ENCODE data around the gene SCARF2. TPM values are rescaled to one million over a fixed set of nuclear protein-coding genes. Genes with fewer than 3 reads are reported as not detected.

The SCARF2 gene
- total and polyA plus RNA-seq, 2 of the 8 experiments (the other 6 are each of a cell fraction or from before 2014, with no cell fraction given), result 4.2 to 9.8 TPM

DNA sequence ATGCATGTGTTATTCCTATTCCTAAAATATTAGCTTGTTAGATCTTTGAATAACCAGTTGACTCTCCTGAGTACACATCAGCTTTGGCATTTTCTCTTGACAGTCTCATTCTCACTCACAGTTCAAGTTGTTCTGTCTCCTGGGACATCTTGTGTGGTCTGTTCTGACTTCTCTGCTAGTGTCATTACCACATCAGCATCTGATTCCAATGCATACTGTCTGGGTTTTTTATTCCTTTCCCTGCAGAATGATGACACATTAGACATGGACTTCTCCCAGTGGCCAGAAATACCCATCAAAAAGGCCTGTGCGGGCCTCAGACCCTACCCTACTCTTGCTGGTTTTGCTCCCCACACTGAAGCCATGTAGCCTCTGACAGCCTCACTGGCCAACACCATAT, 41.0 kb downstream of the SCARF2 start:
- DNase-seq (ENCODE audit: low read depth in 1 of 2, low spot score in 2 of 2), result no peak
- peak overlapping the region in 1 of 2 experiments; percentile 87; a peak in 1 of 4 replicates for H3K4me2 ChIP-seq (ENCODE audit: insufficient read depth in 1 of 2, low read depth in 2 of 2, low read length in 2 of 2)
- peaks cover 2 to 16% of the 10 kb centered on the region in 2 experiments for H4K20me1 ChIP-seq (replicated peaks in 1 of 2; ENCODE audit: control insufficient read depth in 1 of 2, insufficient read depth in 2 of 2, low read length in 2 of 2)
- TF ChIP-seq EGR1 (IDR thresholded peaks at IDR 0.05; ENCODE audit: borderline replicate concordance, low read depth, low read length) (no peak), CHD2 (IDR thresholded peaks at IDR 0.05; ENCODE audit: low read length) (no peak), POLR2A (IDR thresholded peaks at IDR 0.05; ENCODE audit: control extremely low read depth in 1 of 2, low read depth in 2 of 2, low read length in 2 of 2) (no peak), TBP (IDR thresholded peaks at IDR 0.05; ENCODE audit: low read depth, low read length) (no peak), KDM5A (IDR thresholded peaks at IDR 0.05; ENCODE audit: low read length) (no peak), SUZ12 (IDR thresholded peaks at IDR 0.05; ENCODE audit: low read length) (no peak), YY1 (IDR thresholded peaks at IDR 0.05; ENCODE audit: low read depth, low read length) (no peak), JUN (IDR thresholded peaks at IDR 0.05; ENCODE audit: low read depth, low read length) (no peak), HDAC2 (IDR thresholded peaks at IDR 0.05; ENCODE audit: borderline replicate concordance in 1 of 2, low read depth in 2 of 2, low read length in 2 of 2) (no peak), GABPA (IDR thresholded peaks at IDR 0.05; ENCODE audit: borderline replicate concordance, insufficient read depth, low read length) (no peak), ASH2L (IDR thresholded peaks at IDR 0.05; ENCODE audit: low read length) (no peak), SIRT6 (IDR thresholded peaks at IDR 0.05; ENCODE audit: low read length) (no peak)
- TF ChIP-seq, protein P1, sequence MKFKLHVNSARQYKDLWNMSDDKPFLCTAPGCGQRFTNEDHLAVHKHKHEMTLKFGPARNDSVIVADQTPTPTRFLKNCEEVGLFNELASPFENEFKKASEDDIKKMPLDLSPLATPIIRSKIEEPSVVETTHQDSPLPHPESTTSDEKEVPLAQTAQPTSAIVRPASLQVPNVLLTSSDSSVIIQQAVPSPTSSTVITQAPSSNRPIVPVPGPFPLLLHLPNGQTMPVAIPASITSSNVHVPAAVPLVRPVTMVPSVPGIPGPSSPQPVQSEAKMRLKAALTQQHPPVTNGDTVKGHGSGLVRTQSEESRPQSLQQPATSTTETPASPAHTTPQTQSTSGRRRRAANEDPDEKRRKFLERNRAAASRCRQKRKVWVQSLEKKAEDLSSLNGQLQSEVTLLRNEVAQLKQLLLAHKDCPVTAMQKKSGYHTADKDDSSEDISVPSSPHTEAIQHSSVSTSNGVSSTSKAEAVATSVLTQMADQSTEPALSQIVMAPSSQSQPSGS (IDR thresholded peaks at IDR 0.05; ENCODE audit: low read length), result no peak

More for the DNA sequence above, 41.0 kb downstream of the SCARF2 start:
- Histone ChIP-seq H4K5ac (ENCODE audit: insufficient read length, low read depth, low read length) (no peak overlapping the region), H2BK5ac (ENCODE audit: low read depth, low read length) (no peak overlapping the region), H3K56ac (replicated peaks; ENCODE audit: insufficient read length, low read depth, low read length) (no peak overlapping the region), H2AK5ac (ENCODE audit: low read depth, low read length) (no peak overlapping the region), H3K18ac (ENCODE audit: extremely low read depth, low read length) (no peak overlapping the region), H3K4me3 (ENCODE audit: extremely low read depth in 1 of 4, insufficient read depth in 2 of 4, low read depth in 3 of 4, low read length in 4 of 4) (no peak overlapping the region), H3K23ac (ENCODE audit: insufficient read length) (no peak overlapping the region), H3K9me3 (ENCODE audit: insufficient read depth in 2 of 2, low read depth in 1 of 2, low read length in 1 of 2) (no peaks in the 10 kb centered on the region), H3K79me2 (ENCODE audit: control insufficient read depth in 1 of 2, insufficient read depth in 2 of 2, low read length in 2 of 2) (peaks cover 4 to 50% of the 10 kb centered on the region in 2 experiments; a peak in 3 of 4 replicates), H4K8ac (ENCODE audit: extremely low read depth, insufficient read depth, low read length) (no peak overlapping the region), H2BK20ac (ENCODE audit: low read length) (no peak overlapping the region), H2BK12ac (ENCODE audit: low read depth, low read length) (no peak overlapping the region), H3K14ac (ENCODE audit: insufficient read length) (no peak overlapping the region), H2BK15ac (ENCODE audit: low read length) (no peak overlapping the region), H4K91ac (replicated peaks; ENCODE audit: insufficient read length, low read length) (no peak overlapping the region), H3K9ac (replicated peaks in 1 of 4; ENCODE audit: extremely low read depth in 1 of 4, low read depth in 3 of 4, low read length in 3 of 4) (no peak overlapping the region), H3K27ac (ENCODE audit: low read depth, low read length) (no peak overlapping the region), H2AFZ (ENCODE audit: low read length) (no peak overlapping the region), H3K4me1 (replicated peaks in 1 of 4; ENCODE audit: control insufficient read depth in 3 of 4, insufficient read depth in 4 of 4, low read length in 3 of 4) (peaks cover 0 to 10% (median 8%) of the 10 kb centered on the region in 4 experiments; a peak in 5 of 7 replicates), H3K23me2 (ENCODE audit: low read depth, low read length) (peaks cover 5% of the 10 kb centered on the region; the same call in 1 of the 2 replicates), H3K36me3 (ENCODE audit: control insufficient read depth in 2 of 4, insufficient read depth in 4 of 4, low read length in 3 of 4) (no peaks in the 10 kb centered on the region; a peak in 4 of 8 replicates), H2BK120ac (replicated peaks; ENCODE audit: low read depth, low read length) (no peak overlapping the region), H3K4ac (replicated peaks; ENCODE audit: insufficient read length, low read depth, low read length) (no peak overlapping the region), H3K27me3 (replicated peaks in 1 of 4; ENCODE audit: control insufficient read depth in 3 of 4, extremely low read depth in 1 of 4, insufficient read depth in 3 of 4, low read length in 3 of 4) (no peaks in the 10 kb centered on the region), H3K79me1 (ENCODE audit: low read depth, low read length) (peaks cover 13% of the 10 kb centered on the region)
- ChIA-PET POLR2A (ENCODE audit: partially characterized antibody) (no interaction called here), CTCF (ENCODE audit: partially characterized antibody) (interaction anchor here (0.7 to 1.5 kb wide), 2 partner anchors 10 to 1286 kb away, joined by 3 to 5 read pairs; no protein-coding TSS in a partner anchor)
- no peak for FAIRE-seq
- WGBS, 2 experiments (ENCODE audit: extremely low coverage in 1 of 2, insufficient coverage in 1 of 2, insufficient read length in 1 of 2, insufficient replicate concordance in 2 of 2, low coverage in 1 of 2, low lambda C conversion rate in 2 of 2, missing lambda C conversion rate in 1 of 2), result 100% methylated on average over 1 of the region's 1 CpG; no CpG with 5 or more reads in 1 of the 2 experiments
